A549 (cell line): ENCODE measurements around the gene ADGRE1. TPM values are rescaled to one million over a fixed set of nuclear protein-coding genes. Genes with fewer than 3 reads are reported as not detected.

Experiments used
- ATAC-seq, 2 experiments: fragments of 200-7000 bp in 1 of 2; fragments of >200 bp in 1 of 2; cut with Nextera tagmentation in 1 of 2; cut with Tn5 transposase in 1 of 2; 3 replicates each; pipeline versions ENCODE4 v1.8.0 to v1.9.1; 2018 to 2020; ENCODE audit warnings: mild to moderate bottlenecking in 1 of 2, moderate library complexity in 1 of 2
- CTCF ChIA-PET: fragments of 300-600 bp; sonication (Branson Sonifier 250); formaldehyde crosslinking; extraction: SDS; loops from one replicate; lab custom pipeline; 2021; ENCODE audit warnings: antibody characterized with exemption, inconsistent platforms; lab: Yijun Ruan, JAX
- POLR2A ChIA-PET: fragments of 350-600 bp; formaldehyde crosslinking; extraction: SDS; loops from one replicate; lab custom pipeline; 2021; ENCODE audit warnings: antibody characterized with exemption, inconsistent platforms; lab: Yijun Ruan, JAX
- DNase-seq, 2 experiments: peaks; one replicate each; pipeline versions ENCODE4 v3.0.0 to v3.0.0-alpha.2; 2011 to 2016; ENCODE audit warnings: low read depth in 1 of 2, low spot score in 1 of 2
- FAIRE-seq: peaks from 2 replicates; lab custom pipeline; 2011; peaks lifted over from hg19 to GRCh38; lab: Jason Lieb, UNC
- H3K27ac ChIP-seq, 2 experiments: fragments of >200 bp; sonication (Bioruptor Twin); formaldehyde crosslinking; 3 replicates each; pipeline ENCODE4 v1.5.1; 2016 to 2017
- H3K4me1 ChIP-seq: fragments of >200 bp; sonication (Bioruptor Twin); formaldehyde crosslinking; 3 replicates; pipeline ENCODE4 v1.6.1; 2016
- H3K4me2 ChIP-seq: fragments of >200 bp; sonication (Bioruptor Twin); formaldehyde crosslinking; 3 replicates; pipeline ENCODE4 v1.6.1; 2016
- H3K4me3 ChIP-seq: fragments of >200 bp; sonication (Bioruptor Twin); formaldehyde crosslinking; 3 replicates; pipeline ENCODE4 v1.5.1; 2016
- H3K9me3 ChIP-seq: fragments of >200 bp; sonication (Bioruptor Twin); formaldehyde crosslinking; 3 replicates; pipeline ENCODE4 v1.6.1; 2016
- BHLHE40 ChIP-seq: IDR thresholded peaks from 2 replicates; pipeline ENCODE4 v1.6.1; 2012; ENCODE audit warnings: low read depth, low read length, inconsistent platforms
- CEBPB ChIP-seq, 2 experiments: fragments of >200 bp in 1 of 2; sonication (Bioruptor Twin) in 1 of 2; formaldehyde crosslinking in 1 of 2; IDR thresholded peaks; 2 replicates each; pipeline ENCODE4 v1.6.1; 2012 to 2016
- CHD2 ChIP-seq: fragments of 150-350 bp; IDR thresholded peaks from 2 replicates; pipeline ENCODE4 v1.6.1; 2014; ENCODE audit warnings: low read length; ENCODE audit not compliant: partially characterized antibody
- CHD4 ChIP-seq: fragments of 200-600 bp; sonication (generic); IDR thresholded peaks from 2 replicates; pipeline ENCODE4 v1.6.1; 2016; ENCODE audit warnings: antibody characterized with exemption, mild to moderate bottlenecking, borderline replicate concordance
- EP300 ChIP-seq, 2 experiments: fragments of >200 bp; sonication (Bioruptor Twin); formaldehyde crosslinking; IDR thresholded peaks; 2 replicates in 1 of 2; 3 replicates in 1 of 2; pipeline ENCODE4 v1.6.1; 2016 to 2017
- ESRRA ChIP-seq: fragments of 150-350 bp; IDR thresholded peaks from 2 replicates; pipeline ENCODE4 v1.6.1; 2014; ENCODE audit warnings: mild to moderate bottlenecking, low read length, borderline replicate concordance
- FOSB ChIP-seq: fragments of 250-450 bp; sonication (Bioruptor Pico); IDR thresholded peaks from 2 replicates; pipeline ENCODE4 v1.5.0; 2020; ENCODE audit warnings: mild to moderate bottlenecking, moderate library complexity
- HEYL ChIP-seq: fragments of 250-450 bp; sonication (Bioruptor Pico); IDR thresholded peaks from 2 replicates; pipeline ENCODE4 v1.8.0; 2021; ENCODE audit warnings: mild to moderate bottlenecking, moderate library complexity
- HMGXB4 ChIP-seq: fragments of 250-450 bp; sonication (Bioruptor Pico); IDR thresholded peaks from 2 replicates; pipeline ENCODE4 v1.5.0; 2021; ENCODE audit warnings: mild to moderate bottlenecking, moderate library complexity, borderline replicate concordance
- HOXA7 ChIP-seq: fragments of 250-450 bp; sonication (Bioruptor Pico); IDR thresholded peaks from 2 replicates; pipeline ENCODE4 v1.5.0; 2020; ENCODE audit warnings: mild to moderate bottlenecking, moderate library complexity
- HOXB13 ChIP-seq: fragments of 250-450 bp; sonication (Bioruptor Pico); IDR thresholded peaks from 2 replicates; pipeline ENCODE4 v1.5.0; 2020; ENCODE audit warnings: low read depth, mild to moderate bottlenecking, moderate library complexity
- JUN ChIP-seq, 2 experiments: fragments of >200 bp; sonication (Bioruptor Twin); formaldehyde crosslinking; IDR thresholded peaks; 2 replicates in 1 of 2; 3 replicates in 1 of 2; pipeline ENCODE4 v1.6.1; 2016 to 2017
- JUNB ChIP-seq: fragments of >200 bp; sonication (Bioruptor Twin); formaldehyde crosslinking; IDR thresholded peaks from 2 replicates; pipeline ENCODE4 v1.6.1; 2016
- MAFK ChIP-seq: fragments of 450-650 bp; IDR thresholded peaks from 2 replicates; pipeline ENCODE4 v1.6.1; 2014; ENCODE audit not compliant: partially characterized antibody
- MAZ ChIP-seq: fragments of 150-350 bp; IDR thresholded peaks from 2 replicates; pipeline ENCODE4 v1.6.1; 2014; ENCODE audit warnings: antibody characterized with exemption, low read depth, low read length, borderline replicate concordance
- MYC ChIP-seq: IDR thresholded peaks from 2 replicates; pipeline ENCODE4 v1.6.1; 2012; ENCODE audit warnings: mild to moderate bottlenecking, inconsistent platforms, low read length, improper control_type of control experiment, borderline replicate concordance
- NFE2L2 ChIP-seq: fragments of 150-350 bp; conservative IDR thresholded peaks from 2 replicates; pipeline ENCODE4 v1.6.1; 2014; ENCODE audit warnings: low read length
- NPAS2 ChIP-seq: fragments of 250-450 bp; sonication (Bioruptor Pico); IDR thresholded peaks from 2 replicates; pipeline ENCODE4 v1.8.0; 2022; ENCODE audit warnings: mild to moderate bottlenecking, moderate library complexity, borderline replicate concordance
- RCOR1 ChIP-seq: fragments of 150-350 bp; IDR thresholded peaks from 2 replicates; pipeline ENCODE4 v1.6.1; 2014; ENCODE audit warnings: antibody characterized with exemption, low read length, low read depth
- RNF2 ChIP-seq: fragments of 200-600 bp; sonication (generic); IDR thresholded peaks from 2 replicates; pipeline ENCODE4 v1.6.1; 2016; ENCODE audit warnings: low read depth, mild to moderate bottlenecking, antibody characterized with exemption, moderate library complexity, borderline replicate concordance
- SMC3 ChIP-seq: fragments of >200 bp; sonication (Bioruptor Twin); formaldehyde crosslinking; IDR thresholded peaks from 3 replicates; pipeline ENCODE4 v1.6.1; 2018; ENCODE audit warnings: inconsistent platforms
- TFCP2L1 ChIP-seq: fragments of 250-450 bp; sonication (Bioruptor Pico); IDR thresholded peaks from 2 replicates; pipeline ENCODE4 v1.5.0; 2021; ENCODE audit warnings: mild to moderate bottlenecking
- TP53 ChIP-seq: fragments of 250-450 bp; sonication (Bioruptor Pico); IDR thresholded peaks from 2 replicates; pipeline ENCODE4 v1.5.0; 2021; ENCODE audit warnings: mild to moderate bottlenecking, moderate library complexity
- ZC3H11A ChIP-seq: fragments of 450-650 bp; IDR thresholded peaks from 2 replicates; pipeline ENCODE4 v1.6.1; 2014; ENCODE audit warnings: antibody characterized with exemption, mild to moderate bottlenecking
- ZFP36 ChIP-seq: fragments of 450-650 bp; IDR thresholded peaks from 2 replicates; pipeline ENCODE4 v1.6.1; 2014; ENCODE audit warnings: borderline replicate concordance; ENCODE audit not compliant: partially characterized antibody
- ZNF302 ChIP-seq: fragments of 250-450 bp; sonication (Bioruptor Pico); IDR thresholded peaks from 2 replicates; pipeline ENCODE4 v1.9.0; 2021; ENCODE audit warnings: inconsistent platforms, mild to moderate bottlenecking, moderate library complexity
- ZSCAN20 ChIP-seq: fragments of 250-450 bp; sonication (Bioruptor Pico); IDR thresholded peaks from 2 replicates; pipeline ENCODE4 v1.8.0; 2022; ENCODE audit warnings: mild to moderate bottlenecking, moderate library complexity
- WGBS: methylation state at CpG from one replicate; pipeline ENCODE4 v1.1.6; 2017; ENCODE audit errors: missing lambda C conversion rate; 5-methylcytosine and 5-hydroxymethylcytosine counted together
- polyA plus RNA-seq, 4 experiments: library from polyadenylated mRNA; depleted of rRNA in 3 of 4; stranded (reverse); fragments of >200 nt; fragmentation: RNase III in 1 of 4; extraction: RNeasy Plus Mini Kit Qiagen cat#74134 plus additional on column Dnase treatment in 1 of 4; gene quantifications; 2 replicates in 3 of 4; 3 replicates in 1 of 4; pipeline ENCODE4 v1.2.3, GENCODE V29; 2011 to 2017
- TF ChIP-seq, protein P1 (sequence below): fragments of 150-350 bp; IDR thresholded peaks from 2 replicates; pipeline ENCODE4 v1.6.1; 2014; ENCODE audit warnings: low read depth, mild to moderate bottlenecking, low read length
- TF ChIP-seq, protein P2 (sequence below): fragments of >200 bp; sonication (Bioruptor Twin); formaldehyde crosslinking; IDR thresholded peaks from 3 replicates; pipeline ENCODE4 v1.5.1; 2016
- TF ChIP-seq, protein P3 (sequence below): fragments of >200 bp; sonication (Bioruptor Twin); formaldehyde crosslinking; IDR thresholded peaks from 3 replicates; pipeline ENCODE4 v1.6.1; 2016
- TF ChIP-seq, protein P4 (sequence below): IDR thresholded peaks from 2 replicates; pipeline ENCODE4 v1.6.1; 2012
- TF ChIP-seq, protein P5 (sequence below): fragments of 250-450 bp; sonication (Bioruptor Pico); IDR thresholded peaks from 2 replicates; pipeline ENCODE4 v1.5.0; 2020; ENCODE audit warnings: low read depth, mild to moderate bottlenecking, moderate library complexity

Gene ADGRE1
- polyA plus RNA-seq, 2 of the 4 experiments (the other 2 are of a cell fraction) = 3.6 to 4.8 TPM

- POLR2A ChIA-PET = no interaction called here
- TF ChIP-seq NPAS2 (no peak), MAFK (no peak), FOSB (CRISPR knock-in tag) (no peak), RNF2 (no peak), MYC (no peak), ZNF302 (no peak), CHD4 (no peak), BHLHE40 (no peak), EP300 (IDR thresholded peaks at IDR 0.05) (no peak), HEYL (CRISPR knock-in tag) (no peak), CHD2 (no peak), ESRRA (no peak), CEBPB (IDR thresholded peaks at IDR 0.05) (no peak), TP53 (CRISPR knock-in tag) (no peak), ZFP36 (no peak)
- TF ChIP-seq, protein P1, sequence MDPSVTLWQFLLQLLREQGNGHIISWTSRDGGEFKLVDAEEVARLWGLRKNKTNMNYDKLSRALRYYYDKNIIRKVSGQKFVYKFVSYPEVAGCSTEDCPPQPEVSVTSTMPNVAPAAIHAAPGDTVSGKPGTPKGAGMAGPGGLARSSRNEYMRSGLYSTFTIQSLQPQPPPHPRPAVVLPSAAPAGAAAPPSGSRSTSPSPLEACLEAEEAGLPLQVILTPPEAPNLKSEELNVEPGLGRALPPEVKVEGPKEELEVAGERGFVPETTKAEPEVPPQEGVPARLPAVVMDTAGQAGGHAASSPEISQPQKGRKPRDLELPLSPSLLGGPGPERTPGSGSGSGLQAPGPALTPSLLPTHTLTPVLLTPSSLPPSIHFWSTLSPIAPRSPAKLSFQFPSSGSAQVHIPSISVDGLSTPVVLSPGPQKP = no peak
- TF ChIP-seq, protein P2, sequence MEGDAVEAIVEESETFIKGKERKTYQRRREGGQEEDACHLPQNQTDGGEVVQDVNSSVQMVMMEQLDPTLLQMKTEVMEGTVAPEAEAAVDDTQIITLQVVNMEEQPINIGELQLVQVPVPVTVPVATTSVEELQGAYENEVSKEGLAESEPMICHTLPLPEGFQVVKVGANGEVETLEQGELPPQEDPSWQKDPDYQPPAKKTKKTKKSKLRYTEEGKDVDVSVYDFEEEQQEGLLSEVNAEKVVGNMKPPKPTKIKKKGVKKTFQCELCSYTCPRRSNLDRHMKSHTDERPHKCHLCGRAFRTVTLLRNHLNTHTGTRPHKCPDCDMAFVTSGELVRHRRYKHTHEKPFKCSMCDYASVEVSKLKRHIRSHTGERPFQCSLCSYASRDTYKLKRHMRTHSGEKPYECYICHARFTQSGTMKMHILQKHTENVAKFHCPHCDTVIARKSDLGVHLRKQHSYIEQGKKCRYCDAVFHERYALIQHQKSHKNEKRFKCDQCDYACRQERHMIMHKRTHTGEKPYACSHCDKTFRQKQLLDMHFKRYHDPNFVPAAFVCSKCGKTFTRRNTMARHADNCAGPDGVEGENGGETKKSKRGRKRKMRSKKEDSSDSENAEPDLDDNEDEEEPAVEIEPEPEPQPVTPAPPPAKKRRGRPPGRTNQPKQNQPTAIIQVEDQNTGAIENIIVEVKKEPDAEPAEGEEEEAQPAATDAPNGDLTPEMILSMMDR = no peak
- TF ChIP-seq, protein P3, sequence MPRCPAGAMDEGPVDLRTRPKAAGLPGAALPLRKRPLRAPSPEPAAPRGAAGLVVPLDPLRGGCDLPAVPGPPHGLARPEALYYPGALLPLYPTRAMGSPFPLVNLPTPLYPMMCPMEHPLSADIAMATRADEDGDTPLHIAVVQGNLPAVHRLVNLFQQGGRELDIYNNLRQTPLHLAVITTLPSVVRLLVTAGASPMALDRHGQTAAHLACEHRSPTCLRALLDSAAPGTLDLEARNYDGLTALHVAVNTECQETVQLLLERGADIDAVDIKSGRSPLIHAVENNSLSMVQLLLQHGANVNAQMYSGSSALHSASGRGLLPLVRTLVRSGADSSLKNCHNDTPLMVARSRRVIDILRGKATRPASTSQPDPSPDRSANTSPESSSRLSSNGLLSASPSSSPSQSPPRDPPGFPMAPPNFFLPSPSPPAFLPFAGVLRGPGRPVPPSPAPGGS = no peak
- TF ChIP-seq, protein P4, sequence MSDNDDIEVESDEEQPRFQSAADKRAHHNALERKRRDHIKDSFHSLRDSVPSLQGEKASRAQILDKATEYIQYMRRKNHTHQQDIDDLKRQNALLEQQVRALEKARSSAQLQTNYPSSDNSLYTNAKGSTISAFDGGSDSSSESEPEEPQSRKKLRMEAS = no peak
- Histone ChIP-seq H3K4me1 (no peaks in the 10 kb centered on the region), H3K9me3 (peaks cover 23% of the 10 kb centered on the region; the same call in 2 of the 3 replicates), H3K27ac (no peak overlapping the region), H3K4me2 (no peak overlapping the region), H3K4me3 (no peak overlapping the region)
- FAIRE-seq (no peak), DNase-seq (no peak), ATAC-seq (no peak)
- CTCF ChIA-PET = no interaction called here
- 21% methylated on average over 3 of the region's 3 CpGs for WGBS
Measured at GRCh38 chr19:6911523-6911922, 24.1 kb downstream of the ADGRE1 start.

DNA sequence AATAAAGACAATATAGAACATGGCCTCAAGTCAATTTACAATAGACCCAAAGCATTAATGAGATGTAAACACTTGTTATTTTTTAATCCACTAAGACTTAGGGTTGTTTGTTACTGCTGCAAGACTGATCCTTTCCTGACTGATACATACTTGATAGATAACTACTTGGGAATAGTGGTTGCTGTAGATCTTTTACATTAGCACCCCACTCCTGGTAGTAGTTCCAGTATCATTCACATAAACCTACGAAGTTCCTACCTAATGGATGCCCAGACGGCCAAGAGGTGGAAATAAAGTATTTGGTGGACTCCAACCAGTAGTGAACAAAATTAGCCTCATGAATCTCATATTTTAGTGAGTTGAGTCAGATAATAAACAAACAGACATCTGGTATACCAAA, 26.9 kb downstream of the ADGRE1 start:
- POLR2A ChIA-PET = no interaction called here
- no peak overlapping the region for H3K27ac ChIP-seq
- TF ChIP-seq TFCP2L1 (CRISPR knock-in tag) = no peak
- no peak for TF ChIP-seq JUNB
- no peak for TF ChIP-seq ESRRA
- TF ChIP-seq SMC3 = no peak
- TF ChIP-seq NFE2L2 = no peak
- no peak for TF ChIP-seq HOXA7 (CRISPR knock-in tag)
- no peak for TF ChIP-seq ZFP36
- no peak for TF ChIP-seq FOSB (CRISPR knock-in tag)
- TF ChIP-seq, protein P5, sequence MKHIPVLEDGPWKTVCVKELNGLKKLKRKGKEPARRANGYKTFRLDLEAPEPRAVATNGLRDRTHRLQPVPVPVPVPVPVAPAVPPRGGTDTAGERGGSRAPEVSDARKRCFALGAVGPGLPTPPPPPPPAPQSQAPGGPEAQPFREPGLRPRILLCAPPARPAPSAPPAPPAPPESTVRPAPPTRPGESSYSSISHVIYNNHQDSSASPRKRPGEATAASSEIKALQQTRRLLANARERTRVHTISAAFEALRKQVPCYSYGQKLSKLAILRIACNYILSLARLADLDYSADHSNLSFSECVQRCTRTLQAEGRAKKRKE = no peak
- TF ChIP-seq MAZ = no peak
- no peak for TF ChIP-seq JUN (IDR thresholded peaks at IDR 0.05)
- no peak for TF ChIP-seq BHLHE40
- TF ChIP-seq ZC3H11A = no peak
- TF ChIP-seq RCOR1 = no peak
- TF ChIP-seq HOXB13 (CRISPR knock-in tag) = no peak
- TF ChIP-seq ZSCAN20 (CRISPR knock-in tag) = no peak
- TF ChIP-seq HMGXB4 (CRISPR knock-in tag) = no peak
- no peak for TF ChIP-seq RNF2
- 0% methylated on average over 2 of the region's 2 CpGs for WGBS
- no peak for FAIRE-seq
- no peaks in the 10 kb centered on the region for H3K4me1 ChIP-seq
- no peak overlapping the region for H3K4me2 ChIP-seq
- H3K9me3 ChIP-seq = peaks cover 17% of the 10 kb centered on the region; the same call in 2 of the 3 replicates
- CTCF ChIA-PET = no interaction called here
- DNase-seq = no peak
- no peak overlapping the region for H3K4me3 ChIP-seq
- no peak for ATAC-seq
